GM15510 (cell line): ENCODE data around the gene RNASEH2B.

ENCODE experiments used
- POLR2A ChIP-seq: IDR thresholded peaks from 3 replicates; pipeline ENCODE4 v1.6.1; 2011; ENCODE audit warnings: borderline replicate concordance; ENCODE audit not compliant: insufficient read length; ENCODE audit errors: extremely low read depth

The RNASEH2B gene

DNA sequence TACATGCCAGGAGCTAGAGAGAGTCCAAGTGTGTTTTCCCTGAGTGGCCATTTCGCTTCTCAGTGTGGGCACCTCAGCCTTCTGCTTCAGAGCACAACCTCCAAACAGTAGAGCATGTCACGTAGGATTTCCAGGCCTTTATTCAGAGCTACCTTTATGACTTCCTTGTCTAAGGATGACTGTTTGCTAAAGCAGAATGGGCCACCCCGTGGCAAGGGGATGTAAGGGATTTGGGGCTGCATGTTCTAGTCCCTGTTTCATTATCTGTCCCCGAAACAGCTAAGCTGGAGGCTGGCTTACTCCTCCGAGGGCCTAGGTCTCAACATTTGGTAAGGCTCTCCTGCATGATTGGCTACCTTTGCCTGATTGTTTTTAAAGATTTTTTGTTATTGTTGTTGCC lies 6.0 kb downstream of the RNASEH2B start:
- TF ChIP-seq POLR2A = no peak

DNA sequence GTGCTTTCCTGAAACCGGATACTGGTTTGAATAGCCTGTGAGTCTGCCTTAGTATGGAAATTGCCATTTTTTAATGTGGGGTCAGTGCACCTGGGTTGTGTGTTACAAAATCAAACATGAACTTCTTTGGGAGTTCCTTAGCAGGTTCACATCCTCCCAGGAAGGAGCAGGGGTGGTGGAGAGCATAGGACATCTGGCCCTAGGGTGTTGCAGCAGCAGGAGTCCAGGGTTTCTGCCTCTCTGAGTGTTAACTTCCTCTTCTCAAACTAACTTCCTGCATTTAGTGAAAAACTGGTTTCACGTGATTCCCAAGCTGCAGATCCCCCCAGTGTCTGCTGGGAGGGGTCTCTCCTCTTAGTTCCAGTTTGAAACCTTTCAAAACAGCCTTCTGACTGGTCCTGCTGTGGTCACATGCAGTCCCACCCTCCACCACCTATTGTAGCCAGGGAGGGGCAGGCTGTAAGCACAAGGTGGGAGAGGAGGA lies 7.2 kb downstream of the RNASEH2B start:
- peak; percentile 19 for TF ChIP-seq POLR2A

DNA sequence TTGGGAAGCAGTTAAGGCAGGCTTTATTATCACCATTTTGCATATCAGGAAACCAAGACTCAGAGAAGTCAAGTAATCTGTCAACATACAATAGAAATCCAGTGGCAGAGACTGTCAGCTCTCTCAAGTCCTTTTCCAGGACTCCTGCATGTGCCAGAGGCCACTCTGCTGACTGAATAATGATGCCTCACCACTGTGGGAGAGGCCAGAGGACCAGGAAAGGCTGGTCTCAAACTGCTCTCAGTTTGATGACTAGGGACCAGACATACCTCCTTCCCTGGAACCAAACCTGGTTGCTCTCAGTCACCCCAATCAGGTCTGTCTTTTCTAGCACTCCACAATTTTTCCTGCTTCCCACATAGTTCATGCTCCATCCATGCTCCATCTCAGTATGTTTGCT lies 8.0 kb downstream of the RNASEH2B start:
- TF ChIP-seq POLR2A = no peak

DNA sequence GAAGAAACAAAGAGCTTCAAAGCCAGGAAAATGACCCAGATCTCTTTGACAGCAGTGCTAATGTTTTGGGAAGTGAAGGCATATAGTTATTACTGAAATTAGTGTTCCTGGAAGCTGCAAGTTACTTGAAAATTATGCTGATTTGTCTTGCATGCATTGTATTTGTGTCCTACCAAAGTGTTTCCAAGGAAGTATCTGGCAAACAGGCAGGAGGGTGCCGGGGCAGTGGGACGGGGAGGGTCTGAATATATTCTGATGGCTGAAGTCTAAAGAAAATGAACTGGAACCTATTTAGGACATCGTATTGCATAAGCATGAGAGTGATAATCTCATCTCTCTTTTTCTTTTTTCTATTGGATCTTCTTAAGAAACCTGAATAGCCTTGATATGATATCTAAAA lies 9.0 kb downstream of the RNASEH2B start:
- no peak for TF ChIP-seq POLR2A

DNA sequence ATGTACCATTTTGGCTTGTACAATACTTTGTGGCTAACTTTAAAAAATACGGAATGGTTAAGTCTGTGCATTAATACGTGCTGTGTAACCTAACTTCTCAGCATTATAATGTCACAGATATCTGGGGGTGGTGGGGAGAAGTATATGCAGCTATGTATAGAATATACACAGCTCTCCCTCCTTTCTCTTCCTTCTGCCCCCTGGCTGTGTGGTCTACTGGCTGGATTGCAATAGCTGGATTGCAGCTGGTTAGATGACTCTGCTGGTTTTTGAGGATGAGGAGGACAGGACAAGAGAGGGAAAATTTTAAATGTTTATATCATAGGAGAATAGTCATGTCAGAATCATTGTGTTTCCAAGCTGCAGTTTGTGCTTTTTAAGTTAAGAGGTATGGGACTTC lies 9.7 kb downstream of the RNASEH2B start:
- no peak for TF ChIP-seq POLR2A

DNA sequence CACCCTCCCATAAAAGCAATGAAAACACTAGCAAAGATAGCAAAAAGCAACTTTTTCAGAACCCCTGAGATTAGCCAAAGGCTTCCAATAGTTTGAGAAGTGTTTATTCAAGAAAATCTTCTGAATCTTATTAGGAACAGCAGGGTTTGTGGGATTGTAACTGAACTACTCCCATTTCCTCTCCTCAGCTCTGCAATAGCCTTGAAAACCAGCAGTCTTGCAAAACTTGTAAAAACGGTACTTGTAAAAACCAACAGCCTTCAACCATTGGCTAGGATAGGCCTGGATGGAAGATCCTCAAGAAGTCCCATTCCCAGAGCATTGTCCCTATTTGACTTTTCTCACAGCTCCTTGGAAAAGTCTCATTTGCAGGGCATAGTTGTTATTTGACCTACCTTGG lies 12.1 kb downstream of the RNASEH2B start:
- no peak for TF ChIP-seq POLR2A

DNA sequence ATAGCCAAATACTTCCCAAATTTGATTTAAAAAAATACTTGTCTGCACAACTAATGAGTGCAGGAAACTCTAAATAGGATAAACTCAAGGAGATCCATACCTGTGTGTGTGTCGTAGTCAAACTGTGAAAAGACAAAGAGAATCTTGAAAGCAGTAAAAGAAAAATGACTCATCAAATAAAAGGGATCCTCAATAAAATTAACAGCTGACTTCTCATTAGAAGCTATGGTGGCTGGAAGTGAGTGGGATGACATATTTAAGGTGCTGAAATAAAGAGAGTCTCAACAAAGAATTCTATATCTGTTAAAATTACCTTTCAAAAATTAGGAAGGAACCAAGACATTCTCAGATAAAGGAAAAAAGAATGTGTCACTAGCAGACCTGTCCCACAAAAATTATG lies 13.7 kb downstream of the RNASEH2B start:
- TF ChIP-seq POLR2A = no peak

DNA sequence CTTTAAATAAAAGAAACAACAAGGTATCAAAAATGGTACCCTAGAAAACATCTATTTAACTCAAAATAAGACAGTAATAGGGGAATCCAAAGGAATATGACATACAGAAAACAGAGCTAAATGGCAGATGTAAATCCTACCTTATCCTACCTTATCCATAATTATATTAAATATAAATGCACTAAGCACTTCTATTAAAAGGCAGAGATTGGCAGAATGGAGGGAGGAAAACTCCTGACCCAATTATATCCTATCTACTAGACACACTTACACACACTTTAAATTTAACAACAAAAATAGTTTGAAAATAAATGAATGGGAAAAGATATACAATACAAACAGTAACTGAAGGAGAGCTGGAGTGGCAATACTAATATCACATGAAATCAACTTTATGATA lies 14.4 kb downstream of the RNASEH2B start:
- TF ChIP-seq POLR2A = no peak

DNA sequence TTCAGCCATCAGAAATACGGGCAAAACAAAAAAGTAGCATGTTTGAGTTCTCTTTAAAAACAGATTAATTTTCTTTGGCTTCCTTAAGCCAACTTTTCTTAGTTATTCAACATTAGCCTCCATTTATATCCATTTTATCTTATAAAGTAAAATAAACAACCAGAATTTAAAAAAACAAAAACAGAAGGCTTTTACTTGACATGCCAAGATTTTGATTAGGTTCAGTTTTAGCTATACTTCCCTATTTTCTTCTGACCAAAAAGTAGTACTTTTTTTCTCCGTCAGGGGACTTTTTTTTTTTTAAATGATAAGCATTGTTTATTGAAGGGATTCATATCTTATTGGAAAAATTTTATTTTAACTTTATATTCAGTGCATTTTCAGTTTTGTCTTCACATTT lies 18.1 kb downstream of the RNASEH2B start:
- TF ChIP-seq POLR2A = no peak

DNA sequence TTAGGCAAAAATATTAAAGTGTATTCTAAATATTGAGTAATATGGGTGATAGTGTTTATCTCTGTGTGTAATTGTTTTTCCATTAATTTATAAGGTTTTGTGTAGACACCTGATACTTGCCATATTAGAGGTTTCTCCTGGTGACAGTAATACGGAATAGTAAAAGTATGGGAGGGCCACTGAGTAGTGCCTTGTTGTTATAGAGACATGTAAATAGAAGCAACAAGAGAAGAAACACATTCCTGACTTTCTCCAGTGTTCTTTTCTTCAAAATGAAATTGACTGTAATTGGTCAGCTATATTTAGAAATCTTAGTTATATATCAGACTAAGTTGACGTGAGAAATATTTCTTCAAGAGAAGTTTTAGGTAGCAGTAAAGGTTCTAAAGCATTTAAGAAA lies 18.5 kb downstream of the RNASEH2B start:
- TF ChIP-seq POLR2A = no peak

DNA sequence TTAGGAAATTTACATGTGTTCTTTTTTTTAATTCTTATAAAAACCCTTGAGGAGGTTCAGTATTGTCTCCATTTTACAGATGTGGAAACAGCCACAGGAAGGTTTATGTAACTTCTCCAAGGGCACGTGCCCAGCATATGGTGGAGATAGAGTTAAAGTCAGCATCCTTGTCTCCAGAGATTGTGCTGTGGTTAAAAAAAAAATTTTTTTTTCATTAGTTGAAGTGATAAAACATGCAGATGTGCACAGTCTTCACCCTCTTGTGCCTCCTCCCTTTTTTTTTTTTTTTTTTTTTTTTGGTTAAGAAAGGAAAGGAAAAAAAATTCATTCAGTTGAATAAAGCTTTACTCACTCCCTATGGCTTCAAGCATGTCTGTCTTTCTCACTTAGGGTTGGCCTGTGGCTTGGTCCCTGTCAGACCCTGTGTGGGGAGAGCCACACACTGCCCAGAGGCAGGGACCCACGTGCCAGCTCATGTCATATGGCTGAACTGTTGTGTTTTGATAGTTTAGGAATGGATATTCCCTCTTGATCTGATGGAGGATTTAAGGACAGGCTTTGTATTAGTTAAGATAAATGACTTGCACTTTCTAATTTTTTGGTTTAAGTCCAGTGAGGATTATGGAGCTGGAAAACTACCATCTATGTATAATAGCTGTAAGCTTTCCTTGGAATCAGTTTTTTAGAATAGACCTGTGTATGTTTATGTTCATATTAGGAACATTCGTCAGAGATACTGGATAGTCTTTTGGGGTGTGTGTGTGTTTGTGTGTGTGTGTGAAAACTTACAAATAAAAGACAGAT lies 19.3 kb downstream of the RNASEH2B start:
- TF ChIP-seq POLR2A = no peak

DNA sequence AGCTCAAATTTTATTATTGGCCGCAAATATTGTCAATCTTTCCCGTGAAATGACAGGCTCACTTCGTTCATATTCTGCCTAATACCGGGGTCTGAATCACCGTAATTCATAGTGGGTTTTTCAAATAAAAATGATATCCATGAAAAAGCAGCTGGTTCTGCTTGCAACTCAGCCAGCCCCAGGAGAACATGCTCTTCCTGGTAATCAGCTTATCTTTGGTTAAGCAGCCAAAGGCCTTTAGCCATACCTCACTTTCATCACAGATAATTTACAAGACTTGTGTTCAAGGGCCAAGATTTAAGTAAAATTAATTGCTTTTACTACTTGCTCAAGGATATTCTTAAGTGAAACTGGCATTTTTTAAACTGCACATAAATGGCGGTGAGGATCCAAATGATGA lies 22.5 kb downstream of the RNASEH2B start:
- TF ChIP-seq POLR2A = no peak

DNA sequence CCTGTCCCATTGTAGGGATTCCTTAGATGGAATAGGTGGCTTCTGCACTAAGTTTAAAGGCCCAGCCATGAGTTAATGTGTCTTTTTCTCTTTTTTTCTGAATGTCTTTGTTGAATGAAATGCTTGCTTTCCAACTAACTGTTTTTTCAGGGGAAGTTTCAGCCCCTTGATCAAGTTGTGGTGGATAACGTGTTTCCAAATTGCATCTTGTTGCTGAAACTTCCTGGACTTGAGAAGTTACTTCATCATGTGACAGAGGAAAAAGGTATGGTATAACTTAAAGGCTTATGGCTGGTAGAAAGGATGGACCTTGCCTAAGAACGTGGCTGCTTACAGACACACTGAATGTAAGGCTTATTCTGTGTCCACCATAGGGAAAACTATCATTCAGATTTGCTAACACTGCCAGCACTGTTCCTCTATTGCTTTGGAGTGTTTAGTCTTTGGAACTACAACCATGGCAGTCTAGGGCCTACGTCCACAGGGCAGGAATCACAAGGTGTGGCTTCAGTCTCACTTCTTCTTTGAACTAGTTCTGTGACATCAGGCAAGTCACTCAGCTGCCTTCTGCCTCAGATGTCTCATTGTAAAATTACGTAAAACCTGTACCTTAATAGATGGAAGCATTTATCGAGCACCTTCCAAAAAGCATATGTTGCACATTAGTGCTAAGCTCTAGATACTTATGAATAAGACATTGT lies 25.3 kb downstream of the RNASEH2B start:
- TF ChIP-seq POLR2A = no peak

DNA sequence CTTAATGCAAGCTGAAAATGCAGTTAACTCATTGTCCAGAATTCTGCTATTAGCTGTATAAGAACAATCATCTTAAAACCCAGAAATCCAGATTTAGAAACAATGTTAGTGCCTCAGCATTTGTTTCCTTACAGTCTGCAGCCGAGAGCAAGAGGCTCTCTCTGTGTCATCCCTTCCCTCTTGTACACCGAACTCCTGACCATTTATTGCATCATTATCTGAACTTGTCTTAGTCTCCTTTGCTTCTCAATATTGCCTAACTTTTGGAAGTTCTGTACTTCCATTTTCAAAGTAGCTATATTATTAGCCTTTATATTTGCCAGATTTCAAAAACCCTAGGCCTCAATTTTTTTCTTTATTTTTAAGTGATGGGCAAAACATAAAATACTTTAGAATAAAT lies 27.1 kb downstream of the RNASEH2B start:
- TF ChIP-seq POLR2A = no peak

DNA sequence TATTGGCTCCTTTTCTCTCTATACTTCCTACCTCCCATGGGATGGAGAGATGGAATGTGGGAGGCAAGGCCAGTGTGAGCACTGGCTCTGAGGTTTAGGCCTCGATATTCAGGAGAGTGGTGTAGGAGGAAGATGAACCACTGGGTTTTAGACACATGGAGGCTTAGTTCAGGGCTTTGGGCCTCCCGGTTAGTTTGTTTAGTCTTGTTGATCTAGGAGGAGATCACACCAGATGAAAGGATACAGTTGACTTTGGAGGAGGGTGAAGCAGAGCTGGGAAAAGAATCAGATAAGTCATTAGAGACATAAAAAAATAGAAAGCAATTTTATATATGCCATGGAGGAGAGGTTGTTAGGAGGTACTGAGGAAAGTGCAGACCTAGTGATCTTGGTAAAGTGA lies 30.9 kb downstream of the RNASEH2B start:
- TF ChIP-seq POLR2A = no peak

DNA sequence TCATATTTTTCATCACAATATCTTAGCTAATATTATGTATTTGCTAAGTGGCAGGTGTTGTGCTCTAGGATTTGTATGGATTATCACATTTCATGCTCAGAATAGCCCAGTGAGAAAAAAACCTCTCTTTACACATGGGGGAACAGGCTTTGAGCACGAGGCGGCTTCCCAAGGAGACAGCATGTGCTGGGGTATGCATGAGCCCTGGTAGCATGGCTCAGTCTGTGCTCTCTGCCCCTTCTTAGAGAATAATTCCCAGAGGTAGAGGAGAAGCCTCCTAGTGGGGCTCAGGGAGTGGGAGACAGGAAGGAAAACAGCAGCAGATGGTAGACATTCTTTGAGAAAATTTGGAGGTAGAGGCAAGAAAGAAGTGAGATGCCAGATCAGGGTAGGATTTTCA lies 31.6 kb downstream of the RNASEH2B start:
- no peak for TF ChIP-seq POLR2A
